Naive thymus-derived CD4-positive, alpha-beta T cell (primary cell): ENCODE measurements around the gene ATE1. TPM values are rescaled to one million over a fixed set of nuclear protein-coding genes. Genes with fewer than 3 reads are reported as not detected.

Experiments used
- ATAC-seq: fragments of 150-1000 bp; cut with Tn5 transposase; 2 replicates; pipeline ENCODE4 v1.10.0; 2021; ENCODE audit warnings: mild to moderate bottlenecking, moderate library complexity
- CTCF ChIA-PET: fragments of 350-600 bp; sonication (Branson Sonifier 250); formaldehyde crosslinking; loops from one replicate; lab custom pipeline; 2021; ENCODE audit warnings: antibody characterized with exemption; lab: Charles Lee
- POLR2A ChIA-PET: fragments of 350-600 bp; sonication (Branson Sonifier 250); formaldehyde crosslinking; loops from one replicate; lab custom pipeline; 2021; ENCODE audit warnings: antibody characterized with exemption, inconsistent platforms; lab: Charles Lee
- DNase-seq, 9 donors: peaks; one replicate each; pipeline versions ENCODE4 v3.0.0 to v3.0.0-alpha.2; 2020 to 2022; ENCODE audit warnings: mixed read lengths in 1 of 9
- H3K27ac ChIP-seq: one replicate; pipeline ENCODE4 v1.7.0; 2013; ENCODE audit warnings: mild to moderate bottlenecking, low read depth, low read length, moderate library complexity
- H3K27me3 ChIP-seq, 2 donors: one replicate each; pipeline ENCODE4 v1.7.0; 2013; ENCODE audit warnings: low read length in 2 of 2, mild to moderate bottlenecking in 2 of 2, moderate library complexity in 2 of 2; ENCODE audit not compliant: control insufficient read depth in 2 of 2, insufficient read depth in 2 of 2
- H3K36me3 ChIP-seq, 3 experiments: 1 replicate in 2 of 3; 2 replicates in 1 of 3; pipeline ENCODE4 v1.7.0; 2013; ENCODE audit warnings: low read length in 3 of 3, mild to moderate bottlenecking in 3 of 3, moderate library complexity in 1 of 3; ENCODE audit not compliant: insufficient read depth in 3 of 3, control insufficient read depth in 2 of 3
- H3K4me1 ChIP-seq, 2 donors: one replicate each; pipeline ENCODE4 v1.7.0; 2013; ENCODE audit warnings: low read length in 2 of 2, mild to moderate bottlenecking in 2 of 2, moderate library complexity in 1 of 2; ENCODE audit not compliant: control insufficient read depth in 2 of 2, insufficient read depth in 2 of 2
- H3K4me3 ChIP-seq: 2 replicates; pipeline ENCODE4 v1.7.0; 2013; ENCODE audit warnings: mild to moderate bottlenecking, low read length
- H3K9me3 ChIP-seq, 3 experiments: 1 replicate in 2 of 3; 2 replicates in 1 of 3; pipeline ENCODE4 v1.7.0; 2013; ENCODE audit warnings: low read length in 3 of 3; ENCODE audit not compliant: control insufficient read depth in 2 of 3
- H3K27ac Mint-ChIP-seq, 9 donors: one replicate each; pipeline ENCODE4 v1.8.0; 2020 to 2022; ENCODE audit warnings: mixed read lengths in 9 of 9, mild to moderate bottlenecking in 8 of 9, moderate library complexity in 5 of 9, inconsistent platforms in 2 of 9
- H3K27me3 Mint-ChIP-seq, 5 donors: one replicate each; pipeline ENCODE4 v1.8.0; 2021 to 2022; ENCODE audit warnings: mixed read lengths in 5 of 5, mild to moderate bottlenecking in 1 of 5
- H3K36me3 Mint-ChIP-seq, 5 donors: one replicate each; pipeline ENCODE4 v1.8.0; 2020 to 2022; ENCODE audit warnings: mixed read lengths in 5 of 5, mild to moderate bottlenecking in 3 of 5, inconsistent platforms in 1 of 5
- H3K4me1 Mint-ChIP-seq, 7 donors: one replicate each; pipeline ENCODE4 v1.8.0; 2020 to 2022; ENCODE audit warnings: mixed read lengths in 7 of 7, mild to moderate bottlenecking in 3 of 7, inconsistent platforms in 1 of 7
- H3K4me3 Mint-ChIP-seq, 10 donors: one replicate each; pipeline ENCODE4 v1.8.0; 2020 to 2022; ENCODE audit warnings: mild to moderate bottlenecking in 10 of 10, mixed read lengths in 10 of 10, moderate library complexity in 6 of 10, inconsistent platforms in 2 of 10
- H3K9me3 Mint-ChIP-seq, 11 donors: one replicate each; pipeline ENCODE4 v1.8.0; 2020 to 2022; ENCODE audit warnings: mixed read lengths in 11 of 11, mild to moderate bottlenecking in 4 of 11, inconsistent platforms in 1 of 11, moderate library complexity in 1 of 11
- intact Hi-C, 2 donors: fragments of 100-400 bp; cut with micrococcal nuclease; formaldehyde crosslinking; loops; one replicate each; pipeline ENCODE4 v1.15.1; 2023
- polyA plus RNA-seq, 2 donors: library from polyadenylated mRNA; unstranded; fragments of 300-500 nt; fragmentation: Illumina TruSeq; gene quantifications; one replicate each; pipeline ENCODE4 v1.2.3, GENCODE V29; 2021
- total RNA-seq, 6 experiments: library from RNA in 5 of 6; stranded (reverse) in 5 of 6; gene quantifications; 1 replicate in 5 of 6; 2 replicates in 1 of 6; pipeline ENCODE4 v1.2.3 and lab custom pipeline; 2021 to 2026

Gene ATE1
- total and polyA plus RNA-seq, 7 experiments from 2014 or later = 22.4 to 29.9 (median 26.2) TPM

DNA sequence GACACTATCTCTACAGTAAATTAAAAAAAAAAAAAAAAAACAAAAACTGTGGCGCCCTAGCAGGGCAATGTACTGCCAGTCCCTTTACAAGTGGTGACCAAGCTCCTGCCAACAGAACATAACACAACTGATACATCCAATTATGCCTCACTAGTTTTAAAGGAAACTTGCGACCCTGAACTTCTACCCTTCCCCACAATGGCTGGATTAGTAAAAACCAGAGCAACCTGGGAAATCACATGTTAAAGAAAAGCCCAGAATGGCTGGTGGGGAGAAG lies 16.5 kb downstream of the ATE1 start:
- no peak overlapping the region for H3K4me3 ChIP-seq
- H3K36me3 ChIP-seq = peaks cover 5 to 13% (median 7%) of the 10 kb centered on the region in 3 experiments
- H3K27me3 ChIP-seq = no peaks in the 10 kb centered on the region
- no peak overlapping the region for H3K27ac ChIP-seq
- ChIA-PET POLR2A (no interaction called here), CTCF (no interaction called here)
- intact Hi-C loops = no loop called here
- ATAC-seq = no peak
- Mint-ChIP-seq H3K27ac (no peak overlapping the region), H3K4me1 (peaks cover 0 to 12% (median 8%) of the 10 kb centered on the region in 7 donors), H3K9me3 (peaks cover 0 to 2% (median 0%) of the 10 kb centered on the region in 11 donors), H3K36me3 (peaks cover 4 to 44% (median 17%) of the 10 kb centered on the region in 5 donors), H3K4me3 (no peak overlapping the region), H3K27me3 (no peaks in the 10 kb centered on the region)
- no peaks in the 10 kb centered on the region for H3K4me1 ChIP-seq
- no peak for DNase-seq
- H3K9me3 ChIP-seq = no peaks in the 10 kb centered on the region

DNA sequence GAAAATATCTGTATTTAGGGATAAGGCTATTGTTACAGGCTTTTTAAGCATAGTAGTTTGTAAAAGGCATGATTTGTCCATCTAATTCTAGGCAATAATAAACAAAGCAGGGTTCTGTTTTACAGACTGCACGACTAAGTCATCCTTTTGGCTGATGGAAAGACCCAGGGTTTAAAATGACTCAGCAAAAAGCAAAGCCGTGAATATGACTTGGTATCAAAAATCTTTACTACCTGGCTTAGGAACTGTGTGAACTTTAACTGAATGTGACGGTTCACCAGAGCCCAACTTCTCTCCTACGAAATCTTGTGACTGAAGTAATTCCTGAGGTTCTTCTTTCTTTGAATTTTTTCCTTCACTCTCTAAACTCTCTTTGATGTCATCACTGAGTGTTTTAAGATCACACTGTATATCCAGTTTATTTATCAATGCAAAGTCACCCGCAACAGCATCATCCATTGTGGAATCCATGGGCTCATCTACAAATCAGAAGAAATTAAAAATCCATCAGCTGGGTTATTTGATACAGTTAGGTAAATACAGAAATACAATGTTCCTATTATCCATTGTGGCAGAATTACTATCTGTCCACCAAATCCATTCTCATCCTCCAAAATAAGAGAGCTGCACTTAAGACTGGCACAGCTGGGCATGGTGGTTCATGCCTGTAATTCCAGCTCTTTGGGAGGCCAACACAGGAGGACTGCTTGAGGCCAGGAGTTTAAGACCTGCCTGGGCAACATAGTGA lies 17.0 kb downstream of the ATE1 start:
- POLR2A ChIA-PET = no interaction called here
- Histone ChIP-seq H3K9me3 (no peaks in the 10 kb centered on the region), H3K4me3 (no peak overlapping the region), H3K27me3 (no peaks in the 10 kb centered on the region), H3K4me1 (no peaks in the 10 kb centered on the region), H3K36me3 (peaks cover 5 to 13% (median 7%) of the 10 kb centered on the region in 3 experiments), H3K27ac (no peak overlapping the region)
- Mint-ChIP-seq H3K36me3 (peaks cover 4 to 44% (median 17%) of the 10 kb centered on the region in 5 donors), H3K9me3 (peaks cover 0 to 2% (median 0%) of the 10 kb centered on the region in 11 donors), H3K4me1 (peaks cover 0 to 12% (median 8%) of the 10 kb centered on the region in 7 donors), H3K27me3 (no peaks in the 10 kb centered on the region), H3K27ac (no peak overlapping the region), H3K4me3 (no peak overlapping the region)
- CTCF ChIA-PET = no interaction called here
- ATAC-seq (no peak), DNase-seq (no peak)
- intact Hi-C loops = no loop called here

DNA sequence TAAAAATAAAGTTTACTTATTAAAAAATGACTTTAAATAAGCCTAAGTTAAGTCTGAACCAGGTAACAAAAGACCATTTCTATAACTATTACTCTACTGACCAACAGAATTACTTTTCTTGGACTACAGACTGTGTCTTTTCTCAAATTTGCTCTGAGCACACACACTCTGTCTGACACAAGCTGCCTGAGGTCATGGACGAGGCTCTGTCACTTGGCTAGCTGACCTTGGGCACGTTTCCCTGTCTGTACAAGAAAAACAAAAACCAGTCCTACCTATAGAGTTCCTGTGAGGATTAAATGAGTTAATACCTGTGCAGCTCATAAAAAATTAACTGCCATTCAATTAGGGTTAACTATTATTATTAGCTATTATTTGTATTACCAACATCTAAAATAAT lies 22.9 kb downstream of the ATE1 start:
- no peak overlapping the region for H3K27ac ChIP-seq
- no peak overlapping the region for H3K4me3 Mint-ChIP-seq
- no peak for ATAC-seq
- no peaks in the 10 kb centered on the region for H3K27me3 ChIP-seq
- H3K27ac Mint-ChIP-seq = no peak overlapping the region
- peaks cover 0 to 3% (median 0%) of the 10 kb centered on the region in 3 experiments for H3K36me3 ChIP-seq
- intact Hi-C loops = loop anchor here in 1 of 2 donors (5.0 kb wide), 1 partner anchor 168 kb away; no protein-coding TSS in a partner anchor
- peaks cover 0 to 23% (median 10%) of the 10 kb centered on the region in 5 donors for H3K36me3 Mint-ChIP-seq
- POLR2A ChIA-PET = no interaction called here
- CTCF ChIA-PET = no interaction called here
- H3K4me1 ChIP-seq = no peaks in the 10 kb centered on the region
- H3K9me3 ChIP-seq = no peaks in the 10 kb centered on the region
- no peaks in the 10 kb centered on the region for H3K27me3 Mint-ChIP-seq
- H3K4me3 ChIP-seq = no peak overlapping the region
- peaks cover 0 to 8% (median 4%) of the 10 kb centered on the region in 7 donors for H3K4me1 Mint-ChIP-seq
- H3K9me3 Mint-ChIP-seq = no peaks in the 10 kb centered on the region
- DNase-seq = no peak

DNA sequence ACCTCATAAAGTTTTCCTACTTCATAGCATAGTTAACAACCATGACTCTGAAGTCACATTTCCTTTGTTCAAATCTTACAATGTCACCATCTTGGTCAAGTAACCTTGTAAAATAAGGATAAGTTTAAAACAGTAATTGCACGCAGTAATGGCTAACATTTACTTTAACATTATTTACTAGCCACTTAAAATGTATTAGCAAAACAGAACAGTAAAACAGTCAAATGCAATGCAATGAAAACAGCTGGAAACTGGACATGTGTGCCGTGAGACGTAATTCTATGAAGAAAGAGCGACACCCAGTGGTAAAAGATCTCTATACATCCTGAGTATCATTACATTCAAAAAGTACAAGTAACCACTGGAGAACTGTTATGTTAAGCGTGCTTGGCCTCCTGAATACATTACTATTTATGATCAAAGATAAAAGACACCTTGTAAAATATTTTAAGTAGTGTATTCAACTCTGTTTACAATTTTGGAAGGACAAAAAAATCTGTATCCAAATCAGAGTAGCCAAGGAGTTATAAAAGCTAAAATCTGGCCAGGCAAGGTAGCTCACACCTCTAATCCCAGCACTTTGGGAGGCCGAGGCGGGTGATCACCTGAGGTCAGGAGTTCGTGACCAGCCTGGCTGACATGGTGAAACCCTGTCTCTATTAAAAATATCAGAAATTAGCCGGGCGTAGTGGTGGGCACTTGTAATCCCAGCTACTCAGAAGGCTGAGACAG lies 27.2 kb downstream of the ATE1 start:
- Histone ChIP-seq H3K27me3 (no peaks in the 10 kb centered on the region), H3K36me3 (peaks cover 0 to 8% (median 5%) of the 10 kb centered on the region in 3 experiments), H3K4me1 (no peaks in the 10 kb centered on the region), H3K9me3 (no peaks in the 10 kb centered on the region), H3K4me3 (no peak overlapping the region), H3K27ac (no peak overlapping the region)
- Mint-ChIP-seq H3K4me1 (peaks cover 0 to 5% (median 4%) of the 10 kb centered on the region in 7 donors), H3K27me3 (no peaks in the 10 kb centered on the region), H3K36me3 (peaks cover 0 to 31% (median 9%) of the 10 kb centered on the region in 5 donors), H3K9me3 (no peaks in the 10 kb centered on the region), H3K27ac (peak overlapping the region in 1 of 9 donors; percentile 48), H3K4me3 (no peak overlapping the region)
- ATAC-seq (peak; percentile 67), DNase-seq (peak in 6 of 9 donors; percentile 3 to 36 (median 25))
- ChIA-PET POLR2A (no interaction called here), CTCF (interaction anchor here (0.6 to 0.8 kb wide), 2 partner anchors 15 to 76 kb away, joined by 3 read pairs; no protein-coding TSS in a partner anchor)
- intact Hi-C loops = loop anchor here (1.0 to 5.0 kb wide), 5 partner anchors 76 to 958 kb away; no protein-coding TSS in a partner anchor

DNA sequence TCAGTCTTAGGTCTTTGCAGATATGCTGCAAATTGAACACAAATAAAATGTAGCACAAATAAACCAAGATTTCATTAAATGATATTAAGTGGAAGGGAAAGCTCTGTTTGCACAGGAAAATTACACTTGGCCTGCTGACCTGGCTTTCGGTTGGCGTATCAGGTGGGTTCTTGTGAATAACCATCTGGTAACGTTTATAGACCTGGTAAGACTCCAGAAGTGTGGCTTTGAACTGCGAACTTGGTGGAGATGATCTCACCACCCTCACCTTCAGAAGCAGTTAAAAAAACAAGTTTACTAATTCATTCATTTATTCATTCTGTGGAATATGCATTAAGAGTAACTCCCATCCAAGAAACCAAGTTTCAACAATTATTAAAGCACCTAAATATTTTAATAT lies 28.1 kb downstream of the ATE1 start:
- POLR2A ChIA-PET = no interaction called here
- Mint-ChIP-seq H3K9me3 (no peaks in the 10 kb centered on the region), H3K4me3 (no peak overlapping the region), H3K27me3 (no peaks in the 10 kb centered on the region), H3K4me1 (peaks cover 0 to 5% (median 4%) of the 10 kb centered on the region in 7 donors), H3K36me3 (peaks cover 0 to 34% (median 9%) of the 10 kb centered on the region in 5 donors), H3K27ac (no peak overlapping the region)
- intact Hi-C loops = loop anchor here (1.0 to 5.0 kb wide), 5 partner anchors 75 to 957 kb away; no protein-coding TSS in a partner anchor
- Histone ChIP-seq H3K4me3 (no peak overlapping the region), H3K27me3 (no peaks in the 10 kb centered on the region), H3K4me1 (no peaks in the 10 kb centered on the region), H3K27ac (no peak overlapping the region), H3K9me3 (no peaks in the 10 kb centered on the region), H3K36me3 (peaks cover 0 to 8% (median 5%) of the 10 kb centered on the region in 3 experiments)
- ATAC-seq (no peak), DNase-seq (no peak)
- CTCF ChIA-PET = interaction anchor here (0.8 kb wide), 1 partner anchor 14 kb away, joined by 3 read pairs; no protein-coding TSS in a partner anchor

DNA sequence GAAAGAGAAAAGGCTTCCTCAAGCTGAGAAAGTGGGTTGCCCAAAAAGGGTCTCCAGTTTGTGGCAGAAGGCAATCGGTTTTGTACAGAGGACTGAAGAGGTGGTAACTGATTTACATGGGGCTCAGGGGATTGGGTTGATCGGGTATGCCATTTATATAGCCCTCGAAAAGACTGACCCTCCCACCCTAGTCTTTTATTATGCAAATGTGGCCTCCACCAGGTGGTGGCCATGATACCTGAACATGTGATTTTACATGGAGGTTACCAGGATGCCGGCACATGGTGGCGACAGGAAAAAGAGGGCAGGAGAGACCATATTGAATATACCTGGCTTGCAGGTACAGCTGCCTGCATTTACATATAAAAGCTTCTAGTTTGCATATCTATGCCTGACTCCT lies 36.7 kb downstream of the ATE1 start:
- H3K4me3 Mint-ChIP-seq = no peak overlapping the region
- peak overlapping the region in 2 of 9 donors; percentile 20 to 51 for H3K27ac Mint-ChIP-seq
- ATAC-seq (no peak), DNase-seq (no peak)
- H3K9me3 Mint-ChIP-seq = no peaks in the 10 kb centered on the region
- peaks cover 0 to 22% (median 0%) of the 10 kb centered on the region in 5 donors for H3K36me3 Mint-ChIP-seq
- intact Hi-C loops = no loop called here
- H3K27ac ChIP-seq = no peak overlapping the region
- no peaks in the 10 kb centered on the region for H3K27me3 ChIP-seq
- no peak overlapping the region for H3K4me3 ChIP-seq
- H3K9me3 ChIP-seq = no peaks in the 10 kb centered on the region
- CTCF ChIA-PET = interaction anchor here (0.6 kb wide), 1 partner anchor 954 kb away, joined by 3 read pairs; no protein-coding TSS in a partner anchor
- peaks cover 0 to 4% (median 0%) of the 10 kb centered on the region in 7 donors for H3K4me1 Mint-ChIP-seq
- H3K4me1 ChIP-seq = no peaks in the 10 kb centered on the region
- H3K27me3 Mint-ChIP-seq = no peaks in the 10 kb centered on the region
- POLR2A ChIA-PET = no interaction called here
- peaks cover 0 to 9% (median 0%) of the 10 kb centered on the region in 3 experiments for H3K36me3 ChIP-seq
